Parathyroid adenoma (tissue), 2 donors: ENCODE results near the gene SFTPA2.
"Not testable (repeated sequence)": the region's sequence is repeated elsewhere in the genome, so short reads cannot be mapped to it uniquely, and the experiment has no call there.

Experiments used
- H2AFZ ChIP-seq: fragments of 300-600 bp; sonication (generic); one replicate; pipeline ENCODE4 v1.7.0; 2017; ENCODE audit warnings: antibody characterized with exemption, mild to moderate bottlenecking
- H3K27ac ChIP-seq: fragments of 300-600 bp; sonication (generic); one replicate; pipeline ENCODE4 v1.7.0; 2017
- H3K27me3 ChIP-seq: fragments of 300-600 bp; sonication (generic); one replicate; pipeline ENCODE4 v1.7.0; 2017; ENCODE audit warnings: low read length; ENCODE audit not compliant: control insufficient read depth, insufficient read depth
- H3K36me3 ChIP-seq: fragments of 300-600 bp; sonication (generic); one replicate; pipeline ENCODE4 v1.7.0; 2017; ENCODE audit warnings: low read length; ENCODE audit not compliant: control insufficient read depth, insufficient read depth
- H3K4me1 ChIP-seq: fragments of 300-600 bp; sonication (generic); one replicate; pipeline ENCODE4 v1.7.0; 2017; ENCODE audit warnings: control low read depth
- H3K4me2 ChIP-seq: fragments of 300-600 bp; sonication (generic); one replicate; pipeline ENCODE4 v1.7.0; 2017; ENCODE audit warnings: low read length
- H3K4me3 ChIP-seq: fragments of 300-600 bp; sonication (generic); one replicate; pipeline ENCODE4 v1.7.0; 2017; ENCODE audit warnings: low read depth, low read length
- H3K79me2 ChIP-seq: fragments of 300-600 bp; sonication (generic); one replicate; pipeline ENCODE4 v1.7.0; 2017; ENCODE audit warnings: control low read depth
- H3K9ac ChIP-seq: fragments of 300-600 bp; sonication (generic); one replicate; pipeline ENCODE4 v1.7.0; 2017; ENCODE audit warnings: mild to moderate bottlenecking
- H3K9me3 ChIP-seq: fragments of 300-600 bp; sonication (generic); one replicate; pipeline ENCODE4 v1.7.0; 2017; ENCODE audit warnings: low read length; ENCODE audit not compliant: control insufficient read depth
- TF ChIP-seq, protein P1 (sequence below): fragments of 300-600 bp; sonication (generic); IDR thresholded peaks from one replicate; pipeline ENCODE4 v1.7.0; 2017; ENCODE audit warnings: antibody characterized with exemption, mild to moderate bottlenecking
- donor health status: primary hyperparathyroidism.

The SFTPA2 gene

DNA sequence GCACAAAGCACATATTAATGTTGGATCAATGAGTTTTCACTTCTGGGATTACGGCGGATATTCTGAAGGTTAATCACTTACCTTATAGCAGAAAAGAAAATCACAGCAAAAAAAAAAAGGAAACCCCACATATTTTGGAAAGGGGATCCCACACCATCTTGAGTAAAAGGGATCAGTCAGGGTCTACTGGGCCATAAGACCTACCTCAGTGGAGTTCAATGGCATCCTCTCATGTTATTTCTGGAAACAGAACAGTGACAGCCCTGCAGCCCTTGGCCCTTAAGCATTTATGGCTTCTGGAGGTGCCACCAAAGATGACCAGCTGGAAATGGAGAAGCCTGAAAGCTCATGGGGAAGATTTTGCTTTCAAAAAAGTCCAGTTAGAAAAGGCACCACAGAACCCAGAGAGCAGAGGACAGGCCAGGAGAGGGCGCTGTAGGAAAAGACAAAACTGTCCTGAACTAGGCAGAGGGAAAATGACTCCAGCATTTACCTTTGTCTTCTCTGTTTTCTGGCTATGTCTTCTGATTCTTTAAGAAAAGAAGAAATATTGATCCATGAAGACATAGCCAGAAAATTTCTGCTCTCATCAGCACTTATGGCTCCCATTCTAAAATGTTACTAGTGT is 50.8 kb downstream of the SFTPA2 start:
- not testable (repeated sequence) for H3K4me3 ChIP-seq, H3K9ac ChIP-seq, H3K9me3 ChIP-seq, H3K4me1 ChIP-seq, H3K4me2 ChIP-seq, H2AFZ ChIP-seq, H3K36me3 ChIP-seq, H3K27ac ChIP-seq, H3K79me2 ChIP-seq, H3K27me3 ChIP-seq

DNA sequence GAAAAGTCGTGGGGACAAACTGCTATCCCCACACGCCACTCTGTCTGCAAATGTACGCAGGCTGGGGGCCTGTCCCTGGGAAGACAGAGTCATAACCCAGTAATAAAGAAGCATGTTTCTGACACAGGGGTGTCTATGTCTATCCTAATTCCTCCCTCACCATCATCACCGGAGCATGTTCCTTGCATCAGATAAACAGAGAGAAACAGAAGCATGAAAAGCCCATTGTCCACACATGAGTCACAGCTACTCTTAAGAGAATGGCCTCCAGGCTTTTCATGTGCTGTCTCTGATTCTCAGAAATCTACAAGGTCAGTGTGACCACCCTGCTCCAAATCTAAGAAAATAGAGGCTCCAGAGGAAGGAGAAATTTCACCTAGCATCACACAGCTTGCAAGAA is 52.0 kb downstream of the SFTPA2 start:
- H2AFZ ChIP-seq, H3K9ac ChIP-seq, H3K79me2 ChIP-seq, H3K27ac ChIP-seq, H3K4me1 ChIP-seq, H3K4me2 ChIP-seq, H3K27me3 ChIP-seq, H3K4me3 ChIP-seq, H3K36me3 ChIP-seq, H3K9me3 ChIP-seq: not testable (repeated sequence)

DNA sequence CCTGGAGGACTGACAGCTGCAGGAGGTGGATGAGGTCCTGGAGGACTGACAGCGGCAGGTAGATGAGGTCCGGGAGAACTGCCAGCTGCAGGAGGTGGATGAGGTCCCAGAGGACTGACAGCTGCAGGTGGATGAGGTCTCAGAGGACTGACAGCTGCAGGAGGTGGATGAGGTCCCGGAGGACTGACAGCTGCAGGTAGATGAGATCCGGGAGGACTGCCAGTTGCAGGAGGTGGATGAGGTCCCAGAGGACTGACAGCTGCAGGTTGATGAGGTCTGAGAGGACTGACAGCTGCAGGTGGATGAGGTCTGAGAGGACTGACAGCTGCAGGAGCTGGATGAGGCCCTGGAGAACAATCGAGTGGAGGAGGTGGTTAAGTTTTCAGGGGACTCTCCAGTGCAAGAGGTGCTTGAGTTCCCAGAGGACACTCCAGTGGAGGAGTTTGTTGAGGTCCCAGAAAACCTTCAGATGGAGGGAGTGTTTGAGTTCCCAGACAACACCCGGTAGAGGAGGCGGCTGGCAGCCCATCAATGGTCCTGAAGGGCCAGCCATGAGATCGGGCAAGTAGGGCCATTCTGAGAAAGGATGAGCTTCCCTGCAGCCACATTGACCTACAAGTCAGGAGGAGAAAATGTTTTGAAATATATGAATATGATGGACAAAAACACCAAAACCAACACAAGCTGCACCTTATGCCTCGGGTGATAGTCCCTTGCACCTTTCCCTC is 52.6 kb downstream of the SFTPA2 start:
- Histone ChIP-seq H3K4me3 (no peak overlapping the region), H3K27me3 (no peaks in the 10 kb centered on the region), H3K4me1 (no peaks in the 10 kb centered on the region), H3K79me2 (no peaks in the 10 kb centered on the region), H3K4me2 (no peak overlapping the region), H3K27ac (no peak overlapping the region), H2AFZ (no peak overlapping the region), H3K9ac (no peak overlapping the region), H3K9me3 (no peaks in the 10 kb centered on the region), H3K36me3 (no peaks in the 10 kb centered on the region)
- TF ChIP-seq, protein P1, sequence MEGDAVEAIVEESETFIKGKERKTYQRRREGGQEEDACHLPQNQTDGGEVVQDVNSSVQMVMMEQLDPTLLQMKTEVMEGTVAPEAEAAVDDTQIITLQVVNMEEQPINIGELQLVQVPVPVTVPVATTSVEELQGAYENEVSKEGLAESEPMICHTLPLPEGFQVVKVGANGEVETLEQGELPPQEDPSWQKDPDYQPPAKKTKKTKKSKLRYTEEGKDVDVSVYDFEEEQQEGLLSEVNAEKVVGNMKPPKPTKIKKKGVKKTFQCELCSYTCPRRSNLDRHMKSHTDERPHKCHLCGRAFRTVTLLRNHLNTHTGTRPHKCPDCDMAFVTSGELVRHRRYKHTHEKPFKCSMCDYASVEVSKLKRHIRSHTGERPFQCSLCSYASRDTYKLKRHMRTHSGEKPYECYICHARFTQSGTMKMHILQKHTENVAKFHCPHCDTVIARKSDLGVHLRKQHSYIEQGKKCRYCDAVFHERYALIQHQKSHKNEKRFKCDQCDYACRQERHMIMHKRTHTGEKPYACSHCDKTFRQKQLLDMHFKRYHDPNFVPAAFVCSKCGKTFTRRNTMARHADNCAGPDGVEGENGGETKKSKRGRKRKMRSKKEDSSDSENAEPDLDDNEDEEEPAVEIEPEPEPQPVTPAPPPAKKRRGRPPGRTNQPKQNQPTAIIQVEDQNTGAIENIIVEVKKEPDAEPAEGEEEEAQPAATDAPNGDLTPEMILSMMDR, result no peak
